CD4-positive, alpha-beta T cell (primary cell): ENCODE data around the gene TAS2R16. TPM values are rescaled to one million over a fixed set of nuclear protein-coding genes. Genes with fewer than 3 reads are reported as not detected.

Source experiments
- ATAC-seq: fragments of 200-7000 bp; cut with Tn5 transposase; one replicate; pipeline ENCODE4 v1.10.0; 2022; ENCODE audit warnings: mild to moderate bottlenecking; ENCODE audit not compliant: poor library complexity
- CTCF ChIA-PET: fragments of 350-600 bp; sonication (Branson Sonifier 250); formaldehyde crosslinking; loops from one replicate; lab custom pipeline; 2021; ENCODE audit warnings: antibody characterized with exemption, inconsistent platforms; lab: Charles Lee
- POLR2A ChIA-PET: fragments of 350-600 bp; sonication (Branson Sonifier 250); formaldehyde crosslinking; loops from one replicate; lab custom pipeline; 2021; ENCODE audit warnings: antibody characterized with exemption, inconsistent platforms; lab: Charles Lee
- DNase-seq, 14 experiments: peaks; one replicate each; pipeline ENCODE4 v3.0.0-alpha.2; 2013 to 2020; ENCODE audit warnings: mixed read lengths in 2 of 14
- H3K27ac ChIP-seq, 2 donors: one replicate each; pipeline versions ENCODE4 v1.5.1 to v1.7.0; 2013; ENCODE audit warnings: low read length in 2 of 2, low read depth in 1 of 2, mild to moderate bottlenecking in 1 of 2
- H3K27me3 ChIP-seq, 2 experiments: 1 replicate in 1 of 2; 2 replicates in 1 of 2; pipeline versions ENCODE4 v1.6.1 to v1.7.0; 2013; ENCODE audit warnings: low read length in 2 of 2, control low read depth in 1 of 2, mild to moderate bottlenecking in 1 of 2, moderate library complexity in 1 of 2; ENCODE audit not compliant: insufficient read depth in 2 of 2, control insufficient read depth in 1 of 2
- H3K36me3 ChIP-seq: one replicate; pipeline ENCODE4 v1.6.1; 2013; ENCODE audit warnings: low read length, control low read depth; ENCODE audit not compliant: insufficient read depth
- H3K4me1 ChIP-seq: one replicate; pipeline ENCODE4 v1.6.1; 2013; ENCODE audit warnings: low read length, control low read depth; ENCODE audit not compliant: insufficient read depth
- H3K4me3 ChIP-seq: one replicate; pipeline ENCODE4 v1.5.1; 2013; ENCODE audit warnings: mild to moderate bottlenecking, low read length, moderate library complexity
- H3K9me3 ChIP-seq, 2 experiments: 1 replicate in 1 of 2; 2 replicates in 1 of 2; pipeline versions ENCODE4 v1.6.1 to v1.7.0; 2013; ENCODE audit warnings: low read length in 2 of 2, mild to moderate bottlenecking in 2 of 2, control low read depth in 1 of 2, moderate library complexity in 1 of 2; ENCODE audit not compliant: control insufficient read depth in 1 of 2, insufficient read depth in 1 of 2
- H3K27ac Mint-ChIP-seq: one replicate; pipeline ENCODE4 v1.8.0; 2020; ENCODE audit warnings: mixed read lengths
- H3K27me3 Mint-ChIP-seq: one replicate; pipeline ENCODE4 v1.8.0; 2021; ENCODE audit warnings: mixed read lengths
- H3K36me3 Mint-ChIP-seq: one replicate; pipeline ENCODE4 v1.8.0; 2021; ENCODE audit warnings: low read depth, mixed read lengths
- H3K4me1 Mint-ChIP-seq: one replicate; pipeline ENCODE4 v1.8.0; 2021; ENCODE audit warnings: low read depth, mixed read lengths
- H3K4me3 Mint-ChIP-seq: one replicate; pipeline ENCODE4 v1.8.0; 2020; ENCODE audit warnings: mild to moderate bottlenecking, mixed read lengths
- H3K9me3 Mint-ChIP-seq: one replicate; pipeline ENCODE4 v1.8.0; 2020; ENCODE audit warnings: mixed read lengths
- intact Hi-C, 2 experiments: fragments of 100-400 bp; cut with DNase I in 1 of 2; cut with micrococcal nuclease in 1 of 2; formaldehyde crosslinking; loops; one replicate each; pipeline versions ENCODE4 v1.15.1 to v1.9.0; 2023 to 2025; cut with DNase I, micrococcal nuclease
- total RNA-seq, 174 experiments: library from RNA in 2 of 174; stranded (reverse) in 2 of 174; gene quantifications; one replicate each; pipeline ENCODE4 v1.2.3 and lab custom pipeline; 2021 to 2026
- TF ChIP-seq, protein P1 (sequence below): fragments of 200-600 bp; IDR thresholded peaks from one replicate; pipeline ENCODE4 v1.8.0; 2022; ENCODE audit warnings: antibody characterized with exemption, mild to moderate bottlenecking

The TAS2R16 gene
- total RNA-seq, 2 experiments from 2014 or later = not detected

DNA sequence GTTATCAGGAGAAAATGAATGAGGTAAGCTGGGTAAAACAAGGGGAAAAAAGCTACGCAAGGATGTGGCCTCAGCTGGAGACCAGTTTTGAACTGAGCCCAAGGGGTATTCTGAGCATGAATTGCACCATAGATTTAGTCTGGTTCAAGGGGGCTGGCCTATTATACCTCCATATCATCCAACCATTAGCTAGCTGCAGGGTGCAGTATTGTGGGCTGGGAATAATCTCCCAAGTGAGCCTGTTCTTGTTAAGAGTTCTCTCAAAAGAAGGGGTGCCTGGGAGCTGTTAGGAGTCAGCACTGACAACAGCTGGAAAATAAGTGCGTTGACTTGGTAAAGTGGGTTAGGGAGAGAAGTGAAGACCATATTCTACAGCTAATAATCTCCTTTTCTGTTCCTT lies 8.0 kb downstream of the TAS2R16 start:
- intact Hi-C loops = no loop called here
- no peaks in the 10 kb centered on the region for H3K36me3 Mint-ChIP-seq
- Histone ChIP-seq H3K4me3 (no peak overlapping the region), H3K9me3 (peaks cover 0 to 3% of the 10 kb centered on the region in 2 experiments), H3K4me1 (no peaks in the 10 kb centered on the region), H3K36me3 (no peaks in the 10 kb centered on the region), H3K27me3 (no peaks in the 10 kb centered on the region), H3K27ac (no peak overlapping the region)
- ATAC-seq (no peak), DNase-seq (no peak)
- no peaks in the 10 kb centered on the region for H3K27me3 Mint-ChIP-seq
- no peak overlapping the region for H3K27ac Mint-ChIP-seq
- ChIA-PET POLR2A (no interaction called here), CTCF (no interaction called here)
- TF ChIP-seq, protein P1, sequence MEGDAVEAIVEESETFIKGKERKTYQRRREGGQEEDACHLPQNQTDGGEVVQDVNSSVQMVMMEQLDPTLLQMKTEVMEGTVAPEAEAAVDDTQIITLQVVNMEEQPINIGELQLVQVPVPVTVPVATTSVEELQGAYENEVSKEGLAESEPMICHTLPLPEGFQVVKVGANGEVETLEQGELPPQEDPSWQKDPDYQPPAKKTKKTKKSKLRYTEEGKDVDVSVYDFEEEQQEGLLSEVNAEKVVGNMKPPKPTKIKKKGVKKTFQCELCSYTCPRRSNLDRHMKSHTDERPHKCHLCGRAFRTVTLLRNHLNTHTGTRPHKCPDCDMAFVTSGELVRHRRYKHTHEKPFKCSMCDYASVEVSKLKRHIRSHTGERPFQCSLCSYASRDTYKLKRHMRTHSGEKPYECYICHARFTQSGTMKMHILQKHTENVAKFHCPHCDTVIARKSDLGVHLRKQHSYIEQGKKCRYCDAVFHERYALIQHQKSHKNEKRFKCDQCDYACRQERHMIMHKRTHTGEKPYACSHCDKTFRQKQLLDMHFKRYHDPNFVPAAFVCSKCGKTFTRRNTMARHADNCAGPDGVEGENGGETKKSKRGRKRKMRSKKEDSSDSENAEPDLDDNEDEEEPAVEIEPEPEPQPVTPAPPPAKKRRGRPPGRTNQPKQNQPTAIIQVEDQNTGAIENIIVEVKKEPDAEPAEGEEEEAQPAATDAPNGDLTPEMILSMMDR = no peak
- H3K9me3 Mint-ChIP-seq = peaks cover 2% of the 10 kb centered on the region
- no peak overlapping the region for H3K4me3 Mint-ChIP-seq
- H3K4me1 Mint-ChIP-seq = no peaks in the 10 kb centered on the region

GRCh38 chr7:122984021-122984420 lies 11.5 kb downstream of the TAS2R16 start:
- peaks cover 2% of the 10 kb centered on the region for H3K9me3 Mint-ChIP-seq
- ChIA-PET CTCF (no interaction called here), POLR2A (no interaction called here)
- no peaks in the 10 kb centered on the region for H3K9me3 ChIP-seq
- no peaks in the 10 kb centered on the region for H3K4me1 ChIP-seq
- DNase-seq (no peak), ATAC-seq (no peak)
- no peaks in the 10 kb centered on the region for H3K27me3 ChIP-seq
- H3K36me3 ChIP-seq = no peaks in the 10 kb centered on the region
- H3K4me3 ChIP-seq = no peak overlapping the region
- no peak overlapping the region for H3K4me3 Mint-ChIP-seq
- intact Hi-C loops = no loop called here
- TF ChIP-seq, protein P1 = no peak
- H3K27ac Mint-ChIP-seq = no peak overlapping the region
- no peaks in the 10 kb centered on the region for H3K36me3 Mint-ChIP-seq
- H3K4me1 Mint-ChIP-seq = no peaks in the 10 kb centered on the region
- H3K27me3 Mint-ChIP-seq = no peaks in the 10 kb centered on the region
- H3K27ac ChIP-seq = no peak overlapping the region

DNA sequence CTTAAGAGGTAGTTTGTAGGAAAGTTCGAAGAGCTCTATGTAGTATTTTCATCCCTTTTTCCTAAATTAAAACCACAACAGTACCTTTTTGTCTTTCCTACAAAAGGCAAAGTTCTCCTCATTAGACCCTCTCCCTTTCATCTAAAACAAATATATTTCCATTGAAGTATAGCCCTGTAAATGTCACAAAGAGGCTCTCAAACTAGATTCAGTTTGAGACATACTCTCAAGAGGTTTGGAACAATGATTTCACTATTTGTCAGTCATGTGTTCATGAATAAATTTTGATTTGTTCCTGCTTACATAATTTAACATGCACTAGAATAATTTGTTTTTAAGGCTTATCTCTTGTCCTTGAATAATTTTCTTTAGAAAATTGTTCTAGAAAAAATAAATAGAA lies 12.2 kb downstream of the TAS2R16 start:
- CTCF ChIA-PET = no interaction called here
- H3K36me3 Mint-ChIP-seq = no peaks in the 10 kb centered on the region
- H3K4me3 Mint-ChIP-seq = no peak overlapping the region
- no peaks in the 10 kb centered on the region for H3K4me1 ChIP-seq
- peaks cover 4% of the 10 kb centered on the region for H3K9me3 Mint-ChIP-seq
- H3K27ac Mint-ChIP-seq = no peak overlapping the region
- no peaks in the 10 kb centered on the region for H3K4me1 Mint-ChIP-seq
- DNase-seq = no peak
- no peaks in the 10 kb centered on the region for H3K27me3 Mint-ChIP-seq
- H3K27ac ChIP-seq = no peak overlapping the region
- no peaks in the 10 kb centered on the region for H3K27me3 ChIP-seq
- H3K4me3 ChIP-seq = no peak overlapping the region
- intact Hi-C loops = no loop called here
- no peak for ATAC-seq
- H3K9me3 ChIP-seq = no peaks in the 10 kb centered on the region
- H3K36me3 ChIP-seq = no peaks in the 10 kb centered on the region
- POLR2A ChIA-PET = no interaction called here
- TF ChIP-seq, protein P1 = no peak
